T-helper 17 cell (primary cell): ENCODE measurements around the gene PDCD1. TPM values are rescaled to one million over a fixed set of nuclear protein-coding genes. Genes with fewer than 3 reads are reported as not detected.

Experiments
- ATAC-seq: fragments of 150-1000 bp; cut with Tn5 transposase; 2 replicates; pipeline ENCODE4 v1.10.0; 2021; ENCODE audit warnings: mild to moderate bottlenecking, moderate library complexity
- DNase-seq, 3 donors: peaks; one replicate each; pipeline versions ENCODE4 v3.0.0 to v3.0.0-alpha.2; 2020 to 2021
- H3K9me3 ChIP-seq: one replicate; pipeline ENCODE4 v1.7.0; 2013; ENCODE audit warnings: low read length, mild to moderate bottlenecking; ENCODE audit not compliant: control insufficient read depth, poor library complexity, severe bottlenecking
- H3K27ac Mint-ChIP-seq: one replicate; pipeline ENCODE4 v1.8.0; 2022; ENCODE audit warnings: mild to moderate bottlenecking, moderate library complexity, mixed read lengths
- H3K27me3 Mint-ChIP-seq: one replicate; pipeline ENCODE4 v1.8.0; 2022; ENCODE audit warnings: mixed read lengths
- H3K36me3 Mint-ChIP-seq: one replicate; pipeline ENCODE4 v1.8.0; 2022; ENCODE audit warnings: low read depth, mixed read lengths
- H3K4me1 Mint-ChIP-seq: one replicate; pipeline ENCODE4 v1.8.0; 2022; ENCODE audit warnings: mild to moderate bottlenecking, mixed read lengths
- H3K4me3 Mint-ChIP-seq: one replicate; pipeline ENCODE4 v1.8.0; 2022; ENCODE audit warnings: mild to moderate bottlenecking, moderate library complexity, mixed read lengths
- total RNA-seq, 4 donors: library from RNA in 2 of 4; stranded (reverse) in 2 of 4; gene quantifications; one replicate each; pipeline ENCODE4 v1.2.3 and lab custom pipeline; 2022 to 2026

Gene PDCD1
- total RNA-seq, 2 donors from 2014 or later, result 8.1 to 10.4 TPM

GRCh38 chr2:241869087-241869961, 10.6 kb upstream of the PDCD1 start, which contains the start of gene RTP5:
Gene RTP5, plus strand, starts transcription at chr2:241869729. Its CDS starts 28 bp downstream, at chr2:241869757.
- H3K4me3 Mint-ChIP-seq, result peak within 1 kb of the TSS; percentile 68
- H3K4me1 Mint-ChIP-seq, result peaks cover 24% of the 10 kb centered on the region
- DNase-seq, result no peak

GRCh38 chr2:241868661-241869081, 10.0 kb upstream of the PDCD1 start:
- H3K27ac Mint-ChIP-seq, result peak overlapping the region; percentile 39

More at GRCh38 chr2:241869087-241869961, 10.6 kb upstream of the PDCD1 start, which contains the start of gene RTP5:
- no peaks in the 10 kb centered on the region for H3K9me3 ChIP-seq
- Mint-ChIP-seq H3K36me3 (peaks cover 2% of the 10 kb centered on the region), H3K27ac (peak within 1 kb of the TSS; percentile 39), H3K27me3 (peaks cover 1% of the 10 kb centered on the region)
- ATAC-seq, result no peak

GRCh38 chr2:241867776-241868420, 9.2 kb upstream of the PDCD1 start:
- H3K36me3 Mint-ChIP-seq, result peaks cover 2% of the 10 kb centered on the region
- peaks cover 34% of the 10 kb centered on the region for H3K4me1 Mint-ChIP-seq
- H3K9me3 ChIP-seq, result no peaks in the 10 kb centered on the region
- ATAC-seq, result peak; percentile 42
- peak overlapping the region; percentile 68 for H3K4me3 Mint-ChIP-seq
- peak overlapping the region; percentile 39 for H3K27ac Mint-ChIP-seq
- H3K27me3 Mint-ChIP-seq, result peaks cover 12% of the 10 kb centered on the region
- no peak for DNase-seq

More at GRCh38 chr2:241868661-241869081, 10.0 kb upstream of the PDCD1 start:
- Mint-ChIP-seq H3K27me3 (peaks cover 6% of the 10 kb centered on the region), H3K36me3 (peaks cover 2% of the 10 kb centered on the region), H3K4me1 (peaks cover 29% of the 10 kb centered on the region), H3K4me3 (peak overlapping the region; percentile 68)
- DNase-seq (no peak), ATAC-seq (peak; percentile 33)
- H3K9me3 ChIP-seq, result no peaks in the 10 kb centered on the region

DNA sequence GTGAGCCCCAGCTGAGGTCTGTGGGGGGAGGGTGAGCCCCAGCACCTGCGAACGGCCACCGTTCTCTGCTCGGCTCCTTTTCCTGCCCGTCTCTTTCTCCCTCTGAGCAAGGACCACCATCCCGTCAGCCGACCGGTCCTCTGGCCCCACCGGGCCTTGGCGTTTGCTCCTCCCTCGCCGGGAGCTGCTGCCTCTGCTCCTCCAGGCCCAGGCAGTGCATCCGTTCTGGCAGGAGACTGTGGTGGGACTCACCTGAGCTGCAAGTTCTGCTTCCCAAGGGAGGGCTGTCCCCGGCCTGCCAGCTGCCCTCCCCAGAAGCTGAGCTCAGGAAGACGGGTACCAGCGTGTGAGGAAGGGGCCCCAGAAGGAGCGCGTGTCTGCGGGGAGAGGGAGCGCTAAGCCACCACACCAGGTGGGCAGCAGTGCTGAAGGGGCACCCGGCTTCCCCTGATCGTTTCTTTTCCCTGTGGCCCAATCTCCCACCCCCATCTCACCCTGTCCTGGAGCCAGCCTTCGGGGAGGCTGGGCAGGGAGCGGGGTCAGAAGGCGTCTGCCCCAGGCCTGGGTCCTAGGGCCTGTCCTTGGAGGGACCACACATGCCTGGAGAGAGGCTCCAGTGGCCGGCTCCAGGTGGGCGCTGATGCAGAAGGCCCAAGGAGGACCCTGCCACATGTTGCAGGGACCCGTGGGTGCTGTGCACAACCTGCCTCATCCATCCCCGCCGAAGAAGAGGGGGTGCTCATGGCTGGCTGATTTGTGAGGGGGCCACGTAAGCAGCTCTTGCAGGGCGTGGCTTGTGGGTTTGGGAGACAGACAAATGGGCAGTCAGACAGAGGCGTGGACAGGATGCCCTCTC, 8.3 kb upstream of the PDCD1 start:
- Mint-ChIP-seq H3K36me3 (peaks cover 2% of the 10 kb centered on the region), H3K4me3 (no peak overlapping the region), H3K4me1 (peaks cover 35% of the 10 kb centered on the region), H3K27ac (no peak overlapping the region), H3K27me3 (peaks cover 14% of the 10 kb centered on the region)
- ATAC-seq (no peak), DNase-seq (no peak)
- no peaks in the 10 kb centered on the region for H3K9me3 ChIP-seq

DNA sequence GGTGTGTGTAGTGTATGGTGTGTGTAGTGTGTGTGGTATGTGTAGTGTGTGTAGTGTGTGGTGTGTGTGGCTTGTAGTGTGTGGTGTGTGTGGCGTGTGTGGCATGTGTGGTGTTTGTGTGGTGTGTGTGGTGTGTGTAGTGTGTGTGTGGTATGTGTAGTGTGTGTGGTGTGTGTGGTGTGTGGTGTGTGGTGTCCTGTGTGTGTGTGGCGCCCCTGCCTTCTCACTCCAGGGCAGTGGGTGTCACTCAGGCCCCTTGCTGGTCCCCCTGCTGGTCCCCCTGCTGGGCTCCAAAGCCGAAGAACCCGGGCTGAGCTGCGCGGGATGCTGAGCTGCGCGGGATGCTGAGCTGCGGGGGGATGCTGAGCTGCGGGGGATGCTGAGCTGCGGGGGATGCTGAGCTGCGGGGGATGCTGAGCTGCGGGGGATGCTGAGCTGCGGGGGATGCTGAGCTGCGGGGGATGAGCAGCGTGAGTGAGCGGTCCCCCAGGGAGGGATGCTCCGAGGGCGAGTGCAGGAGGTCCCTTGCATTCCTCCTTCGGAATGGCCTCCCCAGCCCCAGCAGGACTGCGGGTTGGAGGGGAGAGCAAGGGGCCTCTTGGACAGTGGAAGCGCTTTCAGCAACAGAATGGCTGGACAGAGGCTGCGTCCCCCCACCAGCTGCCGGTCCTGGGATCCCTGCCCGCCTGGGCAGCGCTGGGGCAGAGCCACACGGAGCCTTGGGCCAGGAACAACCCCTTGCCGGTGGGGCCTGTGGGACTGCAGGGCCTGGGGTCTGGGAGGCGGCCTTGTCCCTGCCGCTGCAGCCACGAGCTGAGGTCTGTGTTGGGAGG, 7.5 kb upstream of the PDCD1 start:
- H3K27ac Mint-ChIP-seq, result no peak overlapping the region
- H3K4me1 Mint-ChIP-seq, result peaks cover 43% of the 10 kb centered on the region
- no peak for ATAC-seq

DNA sequence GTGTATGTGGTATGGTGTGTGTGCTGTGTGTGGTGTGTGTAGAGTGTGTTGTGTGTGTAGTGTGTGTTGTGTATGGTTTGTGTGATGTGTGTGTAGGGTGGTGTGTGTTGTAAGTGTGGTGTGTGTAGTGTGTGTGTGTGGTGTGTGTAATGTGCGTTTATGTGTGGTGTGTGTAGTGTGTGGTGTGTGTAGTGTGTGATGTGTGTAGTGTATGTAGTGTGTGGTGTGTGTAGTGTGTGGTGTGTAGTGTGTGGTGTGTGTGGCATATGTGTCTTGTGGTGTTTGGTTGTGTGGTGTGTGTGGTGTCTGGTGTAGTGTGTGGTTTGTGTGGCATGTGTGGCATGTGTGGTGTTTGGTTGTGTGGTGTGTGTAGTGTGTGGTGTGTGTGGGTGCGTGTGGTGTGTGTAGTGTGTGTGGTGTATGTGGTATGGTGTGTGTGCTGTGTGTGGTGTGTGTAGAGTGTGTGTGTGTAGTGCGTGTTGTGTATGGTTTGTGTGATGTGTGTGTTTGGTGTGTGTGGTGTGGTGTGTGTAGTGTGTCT, 6.8 kb upstream of the PDCD1 start:
- H3K9me3 ChIP-seq, result no peaks in the 10 kb centered on the region
- ATAC-seq (no peak), DNase-seq (no peak)
- Mint-ChIP-seq H3K27me3 (peaks cover 22% of the 10 kb centered on the region), H3K4me3 (no peak overlapping the region), H3K27ac (no peak overlapping the region), H3K36me3 (peaks cover 12% of the 10 kb centered on the region), H3K4me1 (peaks cover 48% of the 10 kb centered on the region)

More for the DNA sequence above, 7.5 kb upstream of the PDCD1 start:
- peaks cover 21% of the 10 kb centered on the region for H3K27me3 Mint-ChIP-seq
- H3K9me3 ChIP-seq, result no peaks in the 10 kb centered on the region
- peaks cover 10% of the 10 kb centered on the region for H3K36me3 Mint-ChIP-seq
- no peak for DNase-seq
- H3K4me3 Mint-ChIP-seq, result no peak overlapping the region

GRCh38 chr2:241864850-241865213, 6.1 kb upstream of the PDCD1 start:
- H3K27ac Mint-ChIP-seq, result peak overlapping the region; percentile 51
- peaks cover 22% of the 10 kb centered on the region for H3K27me3 Mint-ChIP-seq
- peaks cover 12% of the 10 kb centered on the region for H3K36me3 Mint-ChIP-seq
- ATAC-seq, result no peak
- no peaks in the 10 kb centered on the region for H3K9me3 ChIP-seq
- no peak for DNase-seq
- H3K4me3 Mint-ChIP-seq, result peak overlapping the region; percentile 15
- peaks cover 51% of the 10 kb centered on the region for H3K4me1 Mint-ChIP-seq

GRCh38 chr2:241864168-241864849, 5.6 kb upstream of the PDCD1 start:
- DNase-seq (no peak), ATAC-seq (no peak)
- H3K36me3 Mint-ChIP-seq, result peaks cover 12% of the 10 kb centered on the region
- peaks cover 55% of the 10 kb centered on the region for H3K4me1 Mint-ChIP-seq
- H3K27ac Mint-ChIP-seq, result peak overlapping the region; percentile 51
- peak overlapping the region; percentile 15 for H3K4me3 Mint-ChIP-seq
- H3K27me3 Mint-ChIP-seq, result peaks cover 22% of the 10 kb centered on the region
- H3K9me3 ChIP-seq, result no peaks in the 10 kb centered on the region

- no peak for DNase-seq
- Mint-ChIP-seq H3K4me1 (peaks cover 53% of the 10 kb centered on the region), H3K27ac (peak overlapping the region; percentile 51), H3K36me3 (peaks cover 12% of the 10 kb centered on the region), H3K27me3 (peaks cover 22% of the 10 kb centered on the region), H3K4me3 (peak overlapping the region; percentile 83)
- peak; percentile 56 for ATAC-seq
- no peaks in the 10 kb centered on the region for H3K9me3 ChIP-seq
Observed at GRCh38 chr2:241863536-241863954, 4.9 kb upstream of the PDCD1 start.

DNA sequence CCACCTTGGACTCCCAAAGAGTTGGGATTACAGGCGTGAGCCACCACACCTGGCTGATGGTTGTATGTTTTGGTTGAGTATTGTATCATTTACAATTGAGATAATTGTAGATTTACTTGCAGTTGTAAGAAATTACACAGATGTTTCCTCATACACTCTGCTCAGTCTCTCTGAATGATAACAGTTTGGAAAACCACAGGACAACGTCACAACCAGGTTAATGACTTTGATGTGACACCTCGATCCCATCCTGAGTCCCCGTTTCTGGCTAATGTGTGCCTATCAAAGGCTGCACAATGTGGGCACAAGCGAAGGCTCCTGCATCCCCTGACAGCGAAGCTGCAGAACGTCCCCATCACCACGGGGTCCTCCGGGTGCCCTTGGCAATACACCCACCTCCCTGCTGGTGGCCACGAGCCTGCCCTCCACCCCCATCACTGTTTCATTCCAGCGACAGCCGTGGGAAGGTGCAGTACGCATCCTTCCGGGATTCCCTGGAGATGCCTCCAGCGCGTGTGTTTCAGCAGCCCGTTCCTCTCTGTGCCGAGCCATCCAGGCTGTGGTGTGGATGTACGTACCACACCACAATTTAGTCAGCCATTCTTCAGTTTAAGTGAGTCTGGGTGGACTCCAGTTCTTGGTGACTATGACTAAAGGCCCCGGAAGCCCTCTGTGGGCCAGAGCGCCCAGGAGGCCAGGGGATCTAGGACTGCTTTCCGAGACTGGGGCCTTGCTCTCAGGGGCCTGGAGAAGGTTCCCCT, 4.3 kb upstream of the PDCD1 start:
- DNase-seq (no peak), ATAC-seq (peak; percentile 7)
- peaks cover 22% of the 10 kb centered on the region for H3K27me3 Mint-ChIP-seq
- H3K36me3 Mint-ChIP-seq, result peaks cover 12% of the 10 kb centered on the region
- peak overlapping the region; percentile 83 for H3K4me3 Mint-ChIP-seq
- peak overlapping the region; percentile 51 for H3K27ac Mint-ChIP-seq
- H3K4me1 Mint-ChIP-seq, result peaks cover 51% of the 10 kb centered on the region
- H3K9me3 ChIP-seq, result no peaks in the 10 kb centered on the region

GRCh38 chr2:241862093-241862492, 3.4 kb upstream of the PDCD1 start:
- ATAC-seq (no peak), DNase-seq (no peak)
- H3K36me3 Mint-ChIP-seq, result peaks cover 12% of the 10 kb centered on the region
- peak overlapping the region; percentile 89 for H3K4me3 Mint-ChIP-seq
- peaks cover 22% of the 10 kb centered on the region for H3K27me3 Mint-ChIP-seq
- peak overlapping the region; percentile 88 for H3K27ac Mint-ChIP-seq
- H3K9me3 ChIP-seq, result no peaks in the 10 kb centered on the region
- H3K4me1 Mint-ChIP-seq, result peaks cover 51% of the 10 kb centered on the region
